ENCODE measurements around the gene VMAC. TPM values are rescaled to one million over a fixed set of nuclear protein-coding genes. Genes with fewer than 3 reads are reported as not detected.

VMAC gene
- polyA plus RNA-seq, 1 donor (not counting 4 experiments of a cell fraction or from before 2014, with no cell fraction given): 2.2 TPM

DNA sequence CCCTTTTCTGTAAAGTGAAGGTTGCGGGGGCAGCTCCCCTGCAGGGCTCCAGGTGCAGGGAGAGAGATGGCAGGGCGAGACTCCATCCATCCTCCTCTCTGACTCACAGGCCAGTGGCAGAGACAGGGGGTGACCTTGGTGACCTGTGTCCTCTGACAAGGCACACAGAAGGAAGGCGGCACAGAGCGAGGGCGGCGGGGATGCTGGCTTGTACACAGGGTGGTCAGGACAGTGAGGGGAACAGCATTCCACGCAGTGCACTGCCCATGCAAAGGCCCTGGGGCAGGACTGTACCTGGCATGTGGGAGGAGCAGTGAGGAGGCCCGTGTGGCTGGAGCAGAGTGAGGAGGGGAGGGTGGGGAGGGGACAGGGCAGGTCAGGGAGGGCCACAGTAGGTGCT is 8.8 kb upstream of the VMAC start:
- H3K9ac ChIP-seq (ENCODE audit: control insufficient read depth, extremely low read depth, insufficient read depth, low read length): no peak overlapping the region
- H3K4me2 ChIP-seq (ENCODE audit: control insufficient read depth, extremely low read depth, insufficient read depth, low read depth, low read length): no peak overlapping the region
- TF ChIP-seq, protein P1, sequence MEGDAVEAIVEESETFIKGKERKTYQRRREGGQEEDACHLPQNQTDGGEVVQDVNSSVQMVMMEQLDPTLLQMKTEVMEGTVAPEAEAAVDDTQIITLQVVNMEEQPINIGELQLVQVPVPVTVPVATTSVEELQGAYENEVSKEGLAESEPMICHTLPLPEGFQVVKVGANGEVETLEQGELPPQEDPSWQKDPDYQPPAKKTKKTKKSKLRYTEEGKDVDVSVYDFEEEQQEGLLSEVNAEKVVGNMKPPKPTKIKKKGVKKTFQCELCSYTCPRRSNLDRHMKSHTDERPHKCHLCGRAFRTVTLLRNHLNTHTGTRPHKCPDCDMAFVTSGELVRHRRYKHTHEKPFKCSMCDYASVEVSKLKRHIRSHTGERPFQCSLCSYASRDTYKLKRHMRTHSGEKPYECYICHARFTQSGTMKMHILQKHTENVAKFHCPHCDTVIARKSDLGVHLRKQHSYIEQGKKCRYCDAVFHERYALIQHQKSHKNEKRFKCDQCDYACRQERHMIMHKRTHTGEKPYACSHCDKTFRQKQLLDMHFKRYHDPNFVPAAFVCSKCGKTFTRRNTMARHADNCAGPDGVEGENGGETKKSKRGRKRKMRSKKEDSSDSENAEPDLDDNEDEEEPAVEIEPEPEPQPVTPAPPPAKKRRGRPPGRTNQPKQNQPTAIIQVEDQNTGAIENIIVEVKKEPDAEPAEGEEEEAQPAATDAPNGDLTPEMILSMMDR (optimal IDR thresholded peaks at IDR 0.05 in 1 of 3, IDR thresholded peaks at IDR 0.05 in 1 of 3, conservative IDR thresholded peaks at IDR 0.05 in 1 of 3; ENCODE audit: extremely low read depth in 1 of 3, insufficient read depth in 2 of 3, low read length in 3 of 3): no peak
- TF ChIP-seq EZH2 (IDR thresholded peaks at IDR 0.05; ENCODE audit: low read length): no peak
- H3K4me3 ChIP-seq (ENCODE audit: control insufficient read depth in 2 of 3, extremely low read depth in 1 of 3, insufficient read depth in 2 of 3, low read depth in 1 of 3, low read length in 3 of 3): no peak overlapping the region
- H3K9me3 ChIP-seq (ENCODE audit: control insufficient read depth, low read depth, low read length): no peaks in the 10 kb centered on the region
- peaks cover 23% of the 10 kb centered on the region for H3K79me2 ChIP-seq (ENCODE audit: control insufficient read depth, insufficient read depth, low read length)
- H3K27me3 ChIP-seq (ENCODE audit: control insufficient read depth, extremely low read depth, insufficient read depth, low read length): no peaks in the 10 kb centered on the region
- FAIRE-seq: no peak
- H3K4me1 ChIP-seq (ENCODE audit: control insufficient read depth, extremely low read depth, insufficient read depth, low read length): peaks cover 18% of the 10 kb centered on the region
- no peak overlapping the region for H3K27ac ChIP-seq (ENCODE audit: control insufficient read depth, insufficient read depth, low read length)
- DNase-seq (ENCODE audit: low read depth, low spot score): no peak
- dilution Hi-C loops (cut with MboI; ENCODE audit: extremely low pct_ligation_motif_present, low sequenced_read_pairs): no loop called here
- peaks cover 17 to 18% of the 10 kb centered on the region in 2 experiments for H3K36me3 ChIP-seq (ENCODE audit: control insufficient read depth in 2 of 2, extremely low read depth in 1 of 2, insufficient read depth in 2 of 2, low read length in 2 of 2)
- H4K20me1 ChIP-seq (ENCODE audit: control insufficient read depth, extremely low read depth, insufficient read depth, low read length): peaks cover 2% of the 10 kb centered on the region
- H3K9me1 ChIP-seq (ENCODE audit: control insufficient read depth, extremely low read depth, insufficient read depth, low read length): no peaks in the 10 kb centered on the region
- H2AFZ ChIP-seq (ENCODE audit: control insufficient read depth, low read length): no peak overlapping the region

DNA sequence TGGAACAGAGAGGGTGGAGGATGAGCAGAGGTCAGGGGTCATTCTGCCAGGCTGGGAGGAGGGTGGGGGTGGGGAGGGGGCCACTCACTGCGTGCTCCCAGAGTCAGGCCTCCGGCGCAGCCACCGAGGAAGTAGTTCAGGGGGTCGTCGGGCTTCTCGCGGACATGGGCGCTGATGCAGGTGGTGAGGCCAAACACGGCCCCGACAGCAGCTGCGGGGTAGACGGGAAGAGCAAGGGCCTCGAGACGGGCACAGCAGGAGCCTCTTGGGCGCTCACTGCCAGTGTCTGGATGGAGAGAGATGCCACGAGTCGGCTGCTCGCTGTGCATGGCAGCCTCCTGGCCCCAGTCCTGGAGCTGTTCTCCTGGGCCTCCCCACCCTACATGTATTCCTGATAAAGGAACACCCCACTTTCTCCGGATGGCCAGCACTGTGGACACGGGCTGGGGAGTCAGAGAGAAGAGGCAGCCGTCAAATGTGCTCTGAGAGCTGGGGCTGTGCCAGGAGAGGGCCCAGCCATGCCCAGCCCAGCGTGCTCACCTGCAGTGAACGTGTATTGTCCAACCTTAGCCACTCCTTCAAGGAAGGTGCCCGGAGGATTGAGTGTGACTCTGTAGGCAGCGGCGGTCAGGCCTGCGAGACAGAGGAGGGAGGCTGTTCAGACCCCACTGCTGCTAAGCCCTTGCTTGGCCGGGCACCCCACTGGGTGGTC is 8.2 kb upstream of the VMAC start:
- H3K4me2 ChIP-seq (ENCODE audit: control insufficient read depth, extremely low read depth, insufficient read depth, low read depth, low read length): no peak overlapping the region
- H3K9me1 ChIP-seq (ENCODE audit: control insufficient read depth, extremely low read depth, insufficient read depth, low read length): no peaks in the 10 kb centered on the region
- dilution Hi-C loops (cut with MboI; ENCODE audit: extremely low pct_ligation_motif_present, low sequenced_read_pairs): no loop called here
- no peak for TF ChIP-seq EZH2 (IDR thresholded peaks at IDR 0.05; ENCODE audit: low read length)
- TF ChIP-seq, protein P1 (optimal IDR thresholded peaks at IDR 0.05 in 1 of 3, IDR thresholded peaks at IDR 0.05 in 1 of 3, conservative IDR thresholded peaks at IDR 0.05 in 1 of 3; ENCODE audit: extremely low read depth in 1 of 3, insufficient read depth in 2 of 3, low read length in 3 of 3): no peak
- no peak overlapping the region for H3K27ac ChIP-seq (ENCODE audit: control insufficient read depth, insufficient read depth, low read length)
- no peaks in the 10 kb centered on the region for H3K27me3 ChIP-seq (ENCODE audit: control insufficient read depth, extremely low read depth, insufficient read depth, low read length)
- no peak overlapping the region for H3K9ac ChIP-seq (ENCODE audit: control insufficient read depth, extremely low read depth, insufficient read depth, low read length)
- peaks cover 2% of the 10 kb centered on the region for H4K20me1 ChIP-seq (ENCODE audit: control insufficient read depth, extremely low read depth, insufficient read depth, low read length)
- no peak overlapping the region for H2AFZ ChIP-seq (ENCODE audit: control insufficient read depth, low read length)
- DNase-seq (ENCODE audit: low read depth, low spot score) (no peak), FAIRE-seq (no peak)
- peaks cover 17 to 22% of the 10 kb centered on the region in 2 experiments for H3K36me3 ChIP-seq (ENCODE audit: control insufficient read depth in 2 of 2, extremely low read depth in 1 of 2, insufficient read depth in 2 of 2, low read length in 2 of 2)
- H3K4me1 ChIP-seq (ENCODE audit: control insufficient read depth, extremely low read depth, insufficient read depth, low read length): peaks cover 18% of the 10 kb centered on the region
- H3K79me2 ChIP-seq (ENCODE audit: control insufficient read depth, insufficient read depth, low read length): peaks cover 29% of the 10 kb centered on the region
- H3K4me3 ChIP-seq (ENCODE audit: control insufficient read depth in 2 of 3, extremely low read depth in 1 of 3, insufficient read depth in 2 of 3, low read depth in 1 of 3, low read length in 3 of 3): no peak overlapping the region
- H3K9me3 ChIP-seq (ENCODE audit: control insufficient read depth, low read depth, low read length): no peaks in the 10 kb centered on the region
